ENCODE measurements around the gene TUG1. TPM values are rescaled to one million over a fixed set of nuclear protein-coding genes. Genes with fewer than 3 reads are reported as not detected.

The TUG1 gene
- total RNA-seq, 1 experiment from 2014 or later: 35.1 TPM

- no TSS peak for BruUV-seq (replicated peaks)
- ChIA-PET CTCF (interaction anchor here (0.5 kb wide), 1 partner anchor 260 kb away, joined by 5 read pairs; no protein-coding TSS in a partner anchor), POLR2A (ENCODE audit: unreplicated experiment) (no interaction called here)
- no peak overlapping the region for H3K4me2 ChIP-seq (ENCODE audit: low read length)
- peaks cover 16% of the 10 kb centered on the region for H3K36me3 ChIP-seq (ENCODE audit: low read depth, low read length)
- intact Hi-C loops (cut with micrococcal nuclease): loop anchor here (1.0 to 10.0 kb wide), 2 partner anchors 202 to 288 kb away; no protein-coding TSS in a partner anchor
- H3K9ac ChIP-seq (ENCODE audit: low read length): no peak overlapping the region
- H3K27ac ChIP-seq (ENCODE audit: low read length): no peak overlapping the region
- no peaks in the 10 kb centered on the region for H3K4me1 ChIP-seq (ENCODE audit: insufficient read depth, low read length)
- H4K20me1 ChIP-seq (ENCODE audit: low read length): no peaks in the 10 kb centered on the region
- DNase-seq (no peak), ATAC-seq (no peak)
- H2AFZ ChIP-seq (ENCODE audit: low read length): no peak overlapping the region
- no peak overlapping the region for H3K4me3 ChIP-seq (ENCODE audit: low read length)
- H3F3A ChIP-seq (ENCODE audit: low read length, unreplicated experiment): no peaks in the 10 kb centered on the region
- no peaks in the 10 kb centered on the region for H3K79me2 ChIP-seq (ENCODE audit: low read length)
- no peaks in the 10 kb centered on the region for H3K9me2 ChIP-seq (replicated peaks; ENCODE audit: low read length)
- H3K9me3 ChIP-seq (ENCODE audit: low read length): no peaks in the 10 kb centered on the region
- TF ChIP-seq EZH2phosphoT487 (IDR thresholded peaks at IDR 0.05; ENCODE audit: borderline replicate concordance, low read length) (no peak), EZH2 (IDR thresholded peaks at IDR 0.05; ENCODE audit: low read length, unreplicated experiment) (no peak)
- TF ChIP-seq, protein P1, sequence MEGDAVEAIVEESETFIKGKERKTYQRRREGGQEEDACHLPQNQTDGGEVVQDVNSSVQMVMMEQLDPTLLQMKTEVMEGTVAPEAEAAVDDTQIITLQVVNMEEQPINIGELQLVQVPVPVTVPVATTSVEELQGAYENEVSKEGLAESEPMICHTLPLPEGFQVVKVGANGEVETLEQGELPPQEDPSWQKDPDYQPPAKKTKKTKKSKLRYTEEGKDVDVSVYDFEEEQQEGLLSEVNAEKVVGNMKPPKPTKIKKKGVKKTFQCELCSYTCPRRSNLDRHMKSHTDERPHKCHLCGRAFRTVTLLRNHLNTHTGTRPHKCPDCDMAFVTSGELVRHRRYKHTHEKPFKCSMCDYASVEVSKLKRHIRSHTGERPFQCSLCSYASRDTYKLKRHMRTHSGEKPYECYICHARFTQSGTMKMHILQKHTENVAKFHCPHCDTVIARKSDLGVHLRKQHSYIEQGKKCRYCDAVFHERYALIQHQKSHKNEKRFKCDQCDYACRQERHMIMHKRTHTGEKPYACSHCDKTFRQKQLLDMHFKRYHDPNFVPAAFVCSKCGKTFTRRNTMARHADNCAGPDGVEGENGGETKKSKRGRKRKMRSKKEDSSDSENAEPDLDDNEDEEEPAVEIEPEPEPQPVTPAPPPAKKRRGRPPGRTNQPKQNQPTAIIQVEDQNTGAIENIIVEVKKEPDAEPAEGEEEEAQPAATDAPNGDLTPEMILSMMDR (conservative IDR thresholded peaks at IDR 0.05; ENCODE audit: low read depth, low read length): no peak
- H3K27me3 ChIP-seq (ENCODE audit: low read length): no peaks in the 10 kb centered on the region
These were observed 21.8 kb upstream of the TUG1 start for GRCh38 chr22:30947173-30947815.

DNA sequence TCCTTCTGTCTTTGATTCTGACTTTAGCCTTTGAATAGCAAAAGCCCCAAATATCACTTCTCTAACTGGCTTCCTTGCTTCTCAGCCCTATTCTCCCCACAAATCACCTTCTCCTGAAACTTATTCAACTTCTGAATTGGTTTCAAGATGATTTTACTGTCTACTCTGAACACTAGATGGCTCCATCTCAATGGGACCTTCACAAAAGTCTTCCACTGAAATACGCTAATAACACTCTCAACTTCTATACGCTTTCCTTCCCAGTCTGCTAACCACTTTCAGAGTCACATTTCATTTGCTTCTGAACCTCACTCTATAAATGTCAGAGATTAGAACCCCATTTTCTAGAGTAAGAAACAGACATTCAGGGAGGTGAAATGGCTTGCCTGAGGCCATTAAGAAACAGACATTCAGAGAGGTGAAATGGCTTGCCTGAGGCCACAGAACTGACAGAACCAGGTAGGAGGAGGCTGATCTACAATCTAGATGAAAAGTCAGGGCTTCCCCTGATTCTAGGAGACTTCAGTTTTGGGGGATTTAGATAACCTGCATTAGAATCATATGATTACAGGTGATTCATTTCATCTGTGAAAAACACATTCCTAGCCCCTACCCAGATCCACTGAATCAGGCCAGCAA, 21.1 kb upstream of the TUG1 start:
- no peak overlapping the region for H2AFZ ChIP-seq (ENCODE audit: low read length)
- ChIA-PET CTCF (no interaction called here), POLR2A (ENCODE audit: unreplicated experiment) (no interaction called here)
- H3K27me3 ChIP-seq (ENCODE audit: low read length): no peaks in the 10 kb centered on the region
- H3F3A ChIP-seq (ENCODE audit: low read length, unreplicated experiment): no peaks in the 10 kb centered on the region
- no peaks in the 10 kb centered on the region for H3K79me2 ChIP-seq (ENCODE audit: low read length)
- H4K20me1 ChIP-seq (ENCODE audit: low read length): no peaks in the 10 kb centered on the region
- H3K9ac ChIP-seq (ENCODE audit: low read length): no peak overlapping the region
- no peaks in the 10 kb centered on the region for H3K9me2 ChIP-seq (replicated peaks; ENCODE audit: low read length)
- peaks cover 16% of the 10 kb centered on the region for H3K36me3 ChIP-seq (ENCODE audit: low read depth, low read length)
- H3K4me2 ChIP-seq (ENCODE audit: low read length): no peak overlapping the region
- ATAC-seq: no peak
- peak; percentile 47 for DNase-seq
- H3K4me3 ChIP-seq (ENCODE audit: low read length): no peak overlapping the region
- TF ChIP-seq EZH2phosphoT487 (IDR thresholded peaks at IDR 0.05; ENCODE audit: borderline replicate concordance, low read length) (no peak), EZH2 (IDR thresholded peaks at IDR 0.05; ENCODE audit: low read length, unreplicated experiment) (no peak)
- TF ChIP-seq, protein P1 (conservative IDR thresholded peaks at IDR 0.05; ENCODE audit: low read depth, low read length): peak; percentile 69
- intact Hi-C loops (cut with micrococcal nuclease): loop anchor here (1.0 to 10.0 kb wide), 3 partner anchors 137 to 287 kb away; no protein-coding TSS in a partner anchor
- no peaks in the 10 kb centered on the region for H3K4me1 ChIP-seq (ENCODE audit: insufficient read depth, low read length)
- no peaks in the 10 kb centered on the region for H3K9me3 ChIP-seq (ENCODE audit: low read length)
- no peak overlapping the region for H3K27ac ChIP-seq (ENCODE audit: low read length)
- no TSS peak for BruUV-seq (replicated peaks)

GRCh38 chr22:30948930-30949342, 20.1 kb upstream of the TUG1 start:
- H3K36me3 ChIP-seq (ENCODE audit: low read depth, low read length): peaks cover 16% of the 10 kb centered on the region
- no peak for DNase-seq
- no peaks in the 10 kb centered on the region for H3K27me3 ChIP-seq (ENCODE audit: low read length)
- H3K4me2 ChIP-seq (ENCODE audit: low read length): no peak overlapping the region
- H3K79me2 ChIP-seq (ENCODE audit: low read length): no peaks in the 10 kb centered on the region
- no peak overlapping the region for H3K4me3 ChIP-seq (ENCODE audit: low read length)
- BruUV-seq (replicated peaks): no TSS peak
- H3K9me3 ChIP-seq (ENCODE audit: low read length): no peaks in the 10 kb centered on the region
- no peaks in the 10 kb centered on the region for H3F3A ChIP-seq (ENCODE audit: low read length, unreplicated experiment)
- H3K9me2 ChIP-seq (replicated peaks; ENCODE audit: low read length): no peaks in the 10 kb centered on the region
- no peaks in the 10 kb centered on the region for H3K4me1 ChIP-seq (ENCODE audit: insufficient read depth, low read length)
- H4K20me1 ChIP-seq (ENCODE audit: low read length): no peaks in the 10 kb centered on the region
- TF ChIP-seq EZH2phosphoT487 (IDR thresholded peaks at IDR 0.05; ENCODE audit: borderline replicate concordance, low read length): no peak
- TF ChIP-seq, protein P1 (conservative IDR thresholded peaks at IDR 0.05; ENCODE audit: low read depth, low read length): no peak
- H3K9ac ChIP-seq (ENCODE audit: low read length): no peak overlapping the region
- no peak overlapping the region for H3K27ac ChIP-seq (ENCODE audit: low read length)
- ChIA-PET POLR2A (ENCODE audit: unreplicated experiment) (no interaction called here), CTCF (interaction anchor here (0.6 to 0.7 kb wide), 2 partner anchors 93 to 146 kb away, joined by 4 to 8 read pairs; no protein-coding TSS in a partner anchor)
- H2AFZ ChIP-seq (ENCODE audit: low read length): no peak overlapping the region
- no peak for ATAC-seq
- intact Hi-C loops (cut with micrococcal nuclease): loop anchor here (2.0 to 10.0 kb wide), 2 partner anchors 136 to 286 kb away; no protein-coding TSS in a partner anchor

All from PC-3 (cell line).